ENCODE results near the gene CAMTA1. TPM values are rescaled to one million over a fixed set of nuclear protein-coding genes. Genes with fewer than 3 reads are reported as not detected.

The CAMTA1 gene
- polyA plus RNA-seq, 1 donor from 2014 or later: 162 TPM

DNA sequence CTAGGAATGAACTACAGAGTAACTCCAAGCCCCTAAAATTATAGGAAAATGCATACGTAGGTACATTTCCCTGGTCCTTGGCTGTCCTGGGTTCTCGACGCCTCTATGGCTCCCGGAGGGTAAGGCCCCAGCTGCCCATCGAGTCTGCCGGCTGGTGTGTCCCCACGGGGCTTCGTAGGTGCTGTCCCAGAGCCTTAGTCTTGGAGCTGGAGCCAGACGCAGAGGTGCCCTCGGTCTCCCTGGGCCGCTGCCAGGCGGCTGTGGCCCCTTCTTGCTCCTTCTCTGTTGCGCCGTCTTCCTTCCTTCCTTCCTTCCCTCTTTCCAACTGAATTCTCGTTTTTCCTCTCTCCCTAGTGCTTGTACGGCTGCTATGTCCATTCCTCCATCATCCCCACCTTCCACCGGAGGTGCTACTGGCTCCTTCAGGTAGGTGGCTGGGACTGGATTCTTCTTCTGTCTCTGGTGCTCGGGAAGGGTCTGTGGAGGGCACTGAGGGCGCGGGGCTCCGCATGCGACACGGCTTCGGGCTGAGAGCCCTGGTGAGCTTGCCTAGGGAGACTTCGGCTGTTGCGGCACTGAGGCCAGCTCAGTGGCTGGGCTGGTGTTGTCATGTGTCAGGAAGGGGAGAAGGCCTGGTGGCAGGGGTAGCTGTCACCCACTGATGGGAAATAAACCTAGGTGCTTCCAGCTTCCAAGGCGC is 682.4 kb downstream of the CAMTA1 start:
- TF ChIP-seq EZH2 (IDR thresholded peaks at IDR 0.05; ENCODE audit: borderline replicate concordance, insufficient read depth, low read length, poor library complexity, severe bottlenecking) (no peak), RAD21 (conservative IDR thresholded peaks at IDR 0.05) (no peak), MXI1 (conservative IDR thresholded peaks at IDR 0.05; ENCODE audit: poor library complexity, severe bottlenecking) (no peak)
- Histone ChIP-seq H3K9me2 (ENCODE audit: insufficient read depth, low read length) (no peaks in the 10 kb centered on the region), H3K4me2 (ENCODE audit: low read length) (no peak overlapping the region)

DNA sequence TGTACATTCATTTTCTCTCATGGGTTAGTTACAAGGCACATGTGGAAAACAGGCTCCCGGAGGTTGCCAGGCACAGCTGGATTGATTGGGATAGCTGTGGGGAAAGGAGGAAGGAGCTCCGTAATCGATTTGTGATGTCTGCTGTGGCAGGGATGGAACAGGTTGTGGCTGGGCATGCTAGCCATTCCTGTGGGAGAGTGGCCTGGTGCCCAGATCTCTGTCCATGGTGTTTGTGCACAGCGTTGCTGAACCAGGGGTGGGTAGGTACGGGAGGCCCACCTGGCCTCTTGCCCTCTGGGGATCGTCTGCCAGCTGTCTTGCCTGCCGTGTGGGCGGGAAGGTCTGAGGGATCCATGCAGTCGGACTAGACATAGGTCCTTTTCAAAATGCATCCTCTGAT is 683.0 kb downstream of the CAMTA1 start:
- no peaks in the 10 kb centered on the region for H3K9me3 ChIP-seq (ENCODE audit: low read length)
- no peaks in the 10 kb centered on the region for H4K20me1 ChIP-seq (ENCODE audit: insufficient read depth)
- no peaks in the 10 kb centered on the region for H3K79me2 ChIP-seq (replicated peaks; ENCODE audit: insufficient read depth, low read length)
- H3F3A ChIP-seq (ENCODE audit: insufficient read depth, low read length, poor library complexity, severe bottlenecking): no peaks in the 10 kb centered on the region
- no peak overlapping the region for H3K4me2 ChIP-seq (ENCODE audit: low read length)
- H2AFZ ChIP-seq (ENCODE audit: low read depth, low read length): no peak overlapping the region
- H3K27ac ChIP-seq (ENCODE audit: low read length): no peak overlapping the region
- no peak overlapping the region for H3K4me3 ChIP-seq (ENCODE audit: low read length)
- TF ChIP-seq SMC3 (conservative IDR thresholded peaks at IDR 0.05; ENCODE audit: poor library complexity) (no peak), EZH2 (IDR thresholded peaks at IDR 0.05; ENCODE audit: borderline replicate concordance, insufficient read depth, low read length, poor library complexity, severe bottlenecking) (no peak), RAD21 (conservative IDR thresholded peaks at IDR 0.05) (no peak), TAF1 (IDR thresholded peaks at IDR 0.05; ENCODE audit: low read depth) (no peak), MXI1 (conservative IDR thresholded peaks at IDR 0.05; ENCODE audit: poor library complexity, severe bottlenecking) (no peak), POLR2AphosphoS5 (IDR thresholded peaks at IDR 0.05) (no peak), EP300 (conservative IDR thresholded peaks at IDR 0.05; ENCODE audit: poor library complexity, severe bottlenecking) (no peak)
- TF ChIP-seq, protein P1, sequence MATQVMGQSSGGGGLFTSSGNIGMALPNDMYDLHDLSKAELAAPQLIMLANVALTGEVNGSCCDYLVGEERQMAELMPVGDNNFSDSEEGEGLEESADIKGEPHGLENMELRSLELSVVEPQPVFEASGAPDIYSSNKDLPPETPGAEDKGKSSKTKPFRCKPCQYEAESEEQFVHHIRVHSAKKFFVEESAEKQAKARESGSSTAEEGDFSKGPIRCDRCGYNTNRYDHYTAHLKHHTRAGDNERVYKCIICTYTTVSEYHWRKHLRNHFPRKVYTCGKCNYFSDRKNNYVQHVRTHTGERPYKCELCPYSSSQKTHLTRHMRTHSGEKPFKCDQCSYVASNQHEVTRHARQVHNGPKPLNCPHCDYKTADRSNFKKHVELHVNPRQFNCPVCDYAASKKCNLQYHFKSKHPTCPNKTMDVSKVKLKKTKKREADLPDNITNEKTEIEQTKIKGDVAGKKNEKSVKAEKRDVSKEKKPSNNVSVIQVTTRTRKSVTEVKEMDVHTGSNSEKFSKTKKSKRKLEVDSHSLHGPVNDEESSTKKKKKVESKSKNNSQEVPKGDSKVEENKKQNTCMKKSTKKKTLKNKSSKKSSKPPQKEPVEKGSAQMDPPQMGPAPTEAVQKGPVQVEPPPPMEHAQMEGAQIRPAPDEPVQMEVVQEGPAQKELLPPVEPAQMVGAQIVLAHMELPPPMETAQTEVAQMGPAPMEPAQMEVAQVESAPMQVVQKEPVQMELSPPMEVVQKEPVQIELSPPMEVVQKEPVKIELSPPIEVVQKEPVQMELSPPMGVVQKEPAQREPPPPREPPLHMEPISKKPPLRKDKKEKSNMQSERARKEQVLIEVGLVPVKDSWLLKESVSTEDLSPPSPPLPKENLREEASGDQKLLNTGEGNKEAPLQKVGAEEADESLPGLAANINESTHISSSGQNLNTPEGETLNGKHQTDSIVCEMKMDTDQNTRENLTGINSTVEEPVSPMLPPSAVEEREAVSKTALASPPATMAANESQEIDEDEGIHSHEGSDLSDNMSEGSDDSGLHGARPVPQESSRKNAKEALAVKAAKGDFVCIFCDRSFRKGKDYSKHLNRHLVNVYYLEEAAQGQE (IDR thresholded peaks at IDR 0.05; ENCODE audit: borderline replicate concordance): no peak
- TF ChIP-seq, protein P2, sequence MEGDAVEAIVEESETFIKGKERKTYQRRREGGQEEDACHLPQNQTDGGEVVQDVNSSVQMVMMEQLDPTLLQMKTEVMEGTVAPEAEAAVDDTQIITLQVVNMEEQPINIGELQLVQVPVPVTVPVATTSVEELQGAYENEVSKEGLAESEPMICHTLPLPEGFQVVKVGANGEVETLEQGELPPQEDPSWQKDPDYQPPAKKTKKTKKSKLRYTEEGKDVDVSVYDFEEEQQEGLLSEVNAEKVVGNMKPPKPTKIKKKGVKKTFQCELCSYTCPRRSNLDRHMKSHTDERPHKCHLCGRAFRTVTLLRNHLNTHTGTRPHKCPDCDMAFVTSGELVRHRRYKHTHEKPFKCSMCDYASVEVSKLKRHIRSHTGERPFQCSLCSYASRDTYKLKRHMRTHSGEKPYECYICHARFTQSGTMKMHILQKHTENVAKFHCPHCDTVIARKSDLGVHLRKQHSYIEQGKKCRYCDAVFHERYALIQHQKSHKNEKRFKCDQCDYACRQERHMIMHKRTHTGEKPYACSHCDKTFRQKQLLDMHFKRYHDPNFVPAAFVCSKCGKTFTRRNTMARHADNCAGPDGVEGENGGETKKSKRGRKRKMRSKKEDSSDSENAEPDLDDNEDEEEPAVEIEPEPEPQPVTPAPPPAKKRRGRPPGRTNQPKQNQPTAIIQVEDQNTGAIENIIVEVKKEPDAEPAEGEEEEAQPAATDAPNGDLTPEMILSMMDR (IDR thresholded peaks at IDR 0.05; ENCODE audit: poor library complexity, severe bottlenecking): no peak
- H3K9me2 ChIP-seq (ENCODE audit: insufficient read depth, low read length): no peaks in the 10 kb centered on the region
- no peaks in the 10 kb centered on the region for H3K36me3 ChIP-seq (ENCODE audit: insufficient read depth, low read length)
- no peaks in the 10 kb centered on the region for H3K27me3 ChIP-seq (ENCODE audit: insufficient read depth, low read depth, low read length)
- no peak overlapping the region for H3K9ac ChIP-seq (ENCODE audit: low read length)

More for the DNA sequence above, 682.4 kb downstream of the CAMTA1 start:
- Histone ChIP-seq H3F3A (ENCODE audit: insufficient read depth, low read length, poor library complexity, severe bottlenecking) (no peaks in the 10 kb centered on the region), H2AFZ (ENCODE audit: low read depth, low read length) (no peak overlapping the region), H3K9ac (ENCODE audit: low read length) (no peak overlapping the region), H3K4me3 (ENCODE audit: low read length) (no peak overlapping the region), H4K20me1 (ENCODE audit: insufficient read depth) (no peaks in the 10 kb centered on the region), H3K27me3 (ENCODE audit: insufficient read depth, low read depth, low read length) (no peaks in the 10 kb centered on the region), H3K9me3 (ENCODE audit: low read length) (no peaks in the 10 kb centered on the region), H3K27ac (ENCODE audit: low read length) (no peak overlapping the region), H3K36me3 (ENCODE audit: insufficient read depth, low read length) (no peaks in the 10 kb centered on the region), H3K79me2 (replicated peaks; ENCODE audit: insufficient read depth, low read length) (no peaks in the 10 kb centered on the region)

All from neural cell (in vitro differentiated cells).